Liver (tissue), 9 donors: ENCODE measurements around the gene MAP6. TPM values are rescaled to one million over a fixed set of nuclear protein-coding genes. Genes with fewer than 3 reads are reported as not detected.

Experiments used
- DNase-seq: peaks from one replicate; pipeline ENCODE4 v3.0.0-alpha.2; 2017; ENCODE audit warnings: low spot score
- H3K27ac ChIP-seq, 2 donors: one replicate each; pipeline ENCODE4 v1.7.0; 2013; ENCODE audit warnings: inconsistent platforms in 2 of 2, low read length in 2 of 2, control low read depth in 1 of 2, low read depth in 1 of 2, mild to moderate bottlenecking in 1 of 2
- H3K27me3 ChIP-seq, 4 donors: one replicate each; pipeline versions ENCODE4 v1.6.1 to v1.7.0; 2013; ENCODE audit warnings: low read length in 3 of 4, inconsistent platforms in 1 of 4, mild to moderate bottlenecking in 1 of 4, moderate library complexity in 1 of 4; ENCODE audit not compliant: control insufficient read depth in 4 of 4, insufficient read depth in 4 of 4
- H3K36me3 ChIP-seq, 4 donors: one replicate each; pipeline versions ENCODE4 v1.6.1 to v1.7.0; 2013; ENCODE audit warnings: low read length in 3 of 4, mild to moderate bottlenecking in 3 of 4, low read depth in 1 of 4, moderate library complexity in 1 of 4; ENCODE audit not compliant: control insufficient read depth in 4 of 4, insufficient read depth in 3 of 4
- H3K4me1 ChIP-seq, 4 donors: one replicate each; pipeline versions ENCODE4 v1.6.1 to v1.7.0; 2013; ENCODE audit warnings: low read length in 3 of 4, mild to moderate bottlenecking in 3 of 4, moderate library complexity in 1 of 4; ENCODE audit not compliant: control insufficient read depth in 4 of 4, insufficient read depth in 4 of 4
- H3K4me3 ChIP-seq, 3 donors: one replicate each; pipeline versions ENCODE4 v1.6.1 to v1.7.0; 2013; ENCODE audit warnings: low read length in 3 of 3, control low read depth in 1 of 3, low read depth in 1 of 3, mild to moderate bottlenecking in 1 of 3
- H3K9ac ChIP-seq, 2 donors: one replicate each; pipeline ENCODE4 v1.7.0; 2013; ENCODE audit warnings: low read length in 2 of 2, mild to moderate bottlenecking in 2 of 2, moderate library complexity in 2 of 2, control low read depth in 1 of 2, low read depth in 1 of 2
- H3K9me3 ChIP-seq, 4 donors: one replicate each; pipeline versions ENCODE4 v1.6.1 to v1.7.0; 2013; ENCODE audit warnings: low read length in 3 of 4; ENCODE audit not compliant: control insufficient read depth in 4 of 4
- CTCF ChIP-seq: fragments of 150-350 bp; IDR thresholded peaks from 2 replicates; pipeline ENCODE4 v1.5.1; 2017; ENCODE audit warnings: improper control_type of control experiment, low read depth, low read length; ENCODE audit not compliant: missing input control
- EGR1 ChIP-seq, 2 donors: IDR thresholded peaks; 2 replicates each; pipeline ENCODE4 v1.6.1; 2016 to 2018; ENCODE audit warnings: antibody characterized with exemption in 2 of 2, low read depth in 2 of 2
- FOXA1 ChIP-seq: IDR thresholded peaks from 2 replicates; pipeline ENCODE4 v1.6.1; 2016; ENCODE audit warnings: antibody characterized with exemption
- FOXA2 ChIP-seq: IDR thresholded peaks from 2 replicates; pipeline ENCODE4 v1.6.1; 2016; ENCODE audit warnings: antibody characterized with exemption
- GABPA ChIP-seq, 2 donors: IDR thresholded peaks in 1 of 2; conservative IDR thresholded peaks in 1 of 2; 2 replicates each; pipeline ENCODE4 v1.6.1; 2016; ENCODE audit warnings: antibody characterized with exemption in 2 of 2, mild to moderate bottlenecking in 1 of 2, moderate library complexity in 1 of 2
- HNF4A ChIP-seq, 2 donors: conservative IDR thresholded peaks; 2 replicates each; pipeline ENCODE4 v1.6.1; 2016; ENCODE audit warnings: antibody characterized with exemption in 2 of 2, mild to moderate bottlenecking in 2 of 2
- HNF4G ChIP-seq: IDR thresholded peaks from 2 replicates; pipeline ENCODE4 v1.6.1; 2016; ENCODE audit warnings: antibody characterized with exemption
- JUND ChIP-seq, 2 donors: IDR thresholded peaks; 2 replicates each; pipeline ENCODE4 v1.6.1; 2016; ENCODE audit warnings: antibody characterized with exemption in 2 of 2
- MAX ChIP-seq: IDR thresholded peaks from 2 replicates; pipeline ENCODE4 v1.6.1; 2016; ENCODE audit warnings: antibody characterized with exemption
- NR2F2 ChIP-seq: IDR thresholded peaks from 2 replicates; pipeline ENCODE4 v1.6.1; 2016; ENCODE audit warnings: antibody characterized with exemption
- RAD21 ChIP-seq, 2 donors: IDR thresholded peaks; 2 replicates each; pipeline ENCODE4 v1.6.1; 2016; ENCODE audit warnings: antibody characterized with exemption in 2 of 2, mild to moderate bottlenecking in 2 of 2
- RXRA ChIP-seq, 2 donors: IDR thresholded peaks; 2 replicates each; pipeline ENCODE4 v1.6.1; 2017 to 2018; ENCODE audit warnings: antibody characterized with exemption in 2 of 2, mild to moderate bottlenecking in 1 of 2
- SP1 ChIP-seq: IDR thresholded peaks from 2 replicates; pipeline ENCODE4 v1.6.1; 2018; ENCODE audit warnings: antibody characterized with exemption, mild to moderate bottlenecking
- TAF1 ChIP-seq: conservative IDR thresholded peaks from 2 replicates; pipeline ENCODE4 v1.6.1; 2016; ENCODE audit warnings: antibody characterized with exemption, mild to moderate bottlenecking
- YY1 ChIP-seq: IDR thresholded peaks from 2 replicates; pipeline ENCODE4 v1.6.1; 2016; ENCODE audit warnings: antibody characterized with exemption, mild to moderate bottlenecking
- ZBTB33 ChIP-seq: IDR thresholded peaks from 2 replicates; pipeline ENCODE4 v1.6.1; 2016; ENCODE audit warnings: antibody characterized with exemption
- WGBS: extraction: QIAGEN DNeasy Blood & Tissue Kit; methylation state at CpG from one replicate; pipeline ENCODE4 v1.1.7; 2013; 5-methylcytosine and 5-hydroxymethylcytosine counted together
- polyA plus RNA-seq, 2 donors: library from polyadenylated mRNA; stranded (reverse) in 1 of 2; unstranded in 1 of 2; fragments of 200-250 nt in 1 of 2; fragments of >200 nt in 1 of 2; fragmentation: Nextera tagmentation in 1 of 2; extraction: Ambion mirVana in 1 of 2; gene quantifications; one replicate each; pipeline versions ENCODE4 v1.2.1 to v1.2.3, GENCODE V29; 2013 to 2015
- total RNA-seq, 2 donors: library from RNA; depleted of rRNA; stranded (reverse); fragments of >200 nt; gene quantifications; one replicate each; pipeline ENCODE4 v1.2.3, GENCODE V29; 2014
- TF ChIP-seq, protein P1 (sequence below): IDR thresholded peaks from 2 replicates; pipeline ENCODE4 v1.6.1; 2016; ENCODE audit warnings: antibody characterized with exemption
- TF ChIP-seq, protein P2 (sequence below): IDR thresholded peaks from 2 replicates; pipeline ENCODE4 v1.6.1; 2016; ENCODE audit warnings: antibody characterized with exemption, mild to moderate bottlenecking
- donor health status: healthy.
- donor health status: healthy.
- donor health status: healthy.
- donor health status: healthy.
- donor health status: healthy.

The MAP6 gene
- total and polyA plus RNA-seq, 4 donors, result 0.22 to 0.36 (median 0.24) TPM

DNA sequence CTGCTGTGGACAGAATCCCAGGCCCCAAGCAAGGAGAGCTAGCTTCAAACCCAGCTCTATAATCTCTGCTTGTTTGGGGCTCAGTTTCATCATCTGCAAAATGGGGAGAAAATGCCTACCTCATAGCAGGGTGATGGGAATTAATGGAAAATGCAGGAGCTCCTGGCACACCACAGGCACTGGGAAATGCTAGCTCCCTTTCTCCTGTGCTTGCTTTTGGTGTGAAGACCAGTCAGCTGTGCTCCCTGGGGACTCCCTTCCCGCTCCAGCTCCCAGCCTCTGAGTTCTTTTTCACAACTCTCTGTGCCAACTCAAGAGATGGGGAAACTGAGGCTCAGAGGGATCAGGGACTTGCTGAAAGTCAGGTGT is 115.0 kb downstream of the MAP6 start:
- no peaks in the 10 kb centered on the region for H3K9me3 ChIP-seq
- H3K9ac ChIP-seq, result no peak overlapping the region
- 82% methylated on average over 1 of the region's 1 CpG for WGBS
- H3K27me3 ChIP-seq, result no peaks in the 10 kb centered on the region
- H3K27ac ChIP-seq, result peak overlapping the region; percentile 14 to 31
- TF ChIP-seq, protein P1, sequence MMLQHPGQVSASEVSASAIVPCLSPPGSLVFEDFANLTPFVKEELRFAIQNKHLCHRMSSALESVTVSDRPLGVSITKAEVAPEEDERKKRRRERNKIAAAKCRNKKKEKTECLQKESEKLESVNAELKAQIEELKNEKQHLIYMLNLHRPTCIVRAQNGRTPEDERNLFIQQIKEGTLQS, result no peak
- TF ChIP-seq HNF4A (conservative IDR thresholded peaks at IDR 0.05) (no peak), YY1 (no peak), SP1 (no peak), FOXA1 (no peak), JUND (IDR thresholded peaks at IDR 0.05) (no peak), NR2F2 (no peak), TAF1 (no peak), MAX (no peak), ZBTB33 (no peak), RXRA (IDR thresholded peaks at IDR 0.05) (no peak), HNF4G (no peak), EGR1 (IDR thresholded peaks at IDR 0.05; ENCODE audit: low read depth in 2 of 2) (no peak), GABPA (IDR thresholded peaks at IDR 0.05 in 1 of 2, conservative IDR thresholded peaks at IDR 0.05 in 1 of 2) (no peak), RAD21 (IDR thresholded peaks at IDR 0.05) (no peak), FOXA2 (no peak), CTCF (no peak)
- TF ChIP-seq, protein P2, sequence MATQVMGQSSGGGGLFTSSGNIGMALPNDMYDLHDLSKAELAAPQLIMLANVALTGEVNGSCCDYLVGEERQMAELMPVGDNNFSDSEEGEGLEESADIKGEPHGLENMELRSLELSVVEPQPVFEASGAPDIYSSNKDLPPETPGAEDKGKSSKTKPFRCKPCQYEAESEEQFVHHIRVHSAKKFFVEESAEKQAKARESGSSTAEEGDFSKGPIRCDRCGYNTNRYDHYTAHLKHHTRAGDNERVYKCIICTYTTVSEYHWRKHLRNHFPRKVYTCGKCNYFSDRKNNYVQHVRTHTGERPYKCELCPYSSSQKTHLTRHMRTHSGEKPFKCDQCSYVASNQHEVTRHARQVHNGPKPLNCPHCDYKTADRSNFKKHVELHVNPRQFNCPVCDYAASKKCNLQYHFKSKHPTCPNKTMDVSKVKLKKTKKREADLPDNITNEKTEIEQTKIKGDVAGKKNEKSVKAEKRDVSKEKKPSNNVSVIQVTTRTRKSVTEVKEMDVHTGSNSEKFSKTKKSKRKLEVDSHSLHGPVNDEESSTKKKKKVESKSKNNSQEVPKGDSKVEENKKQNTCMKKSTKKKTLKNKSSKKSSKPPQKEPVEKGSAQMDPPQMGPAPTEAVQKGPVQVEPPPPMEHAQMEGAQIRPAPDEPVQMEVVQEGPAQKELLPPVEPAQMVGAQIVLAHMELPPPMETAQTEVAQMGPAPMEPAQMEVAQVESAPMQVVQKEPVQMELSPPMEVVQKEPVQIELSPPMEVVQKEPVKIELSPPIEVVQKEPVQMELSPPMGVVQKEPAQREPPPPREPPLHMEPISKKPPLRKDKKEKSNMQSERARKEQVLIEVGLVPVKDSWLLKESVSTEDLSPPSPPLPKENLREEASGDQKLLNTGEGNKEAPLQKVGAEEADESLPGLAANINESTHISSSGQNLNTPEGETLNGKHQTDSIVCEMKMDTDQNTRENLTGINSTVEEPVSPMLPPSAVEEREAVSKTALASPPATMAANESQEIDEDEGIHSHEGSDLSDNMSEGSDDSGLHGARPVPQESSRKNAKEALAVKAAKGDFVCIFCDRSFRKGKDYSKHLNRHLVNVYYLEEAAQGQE, result no peak
- no peaks in the 10 kb centered on the region for H3K4me1 ChIP-seq
- H3K4me3 ChIP-seq, result no peak overlapping the region
- DNase-seq, result no peak
- H3K36me3 ChIP-seq, result no peaks in the 10 kb centered on the region
